WTC11 (cell line): Measurements from ENCODE around the gene NTMT1. TPM values are rescaled to one million over a fixed set of nuclear protein-coding genes. Genes with fewer than 3 reads are reported as not detected.

ENCODE experiments used
- ATAC-seq: fragments of 200-7000 bp; cut with Tn5 transposase; 2 replicates; pipeline ENCODE4 v1.10.0; 2021; ENCODE audit warnings: mild to moderate bottlenecking, moderate library complexity
- CTCF ChIA-PET: fragments of 300-600 bp; sonication (Branson Sonifier 250); formaldehyde crosslinking; loops from one replicate; lab custom pipeline; 2021; ENCODE audit warnings: antibody characterized with exemption; lab: Charles Lee
- POLR2A ChIA-PET: fragments of 350-600 bp; sonication (Branson Sonifier 250); formaldehyde crosslinking; loops from one replicate; lab custom pipeline; 2021; ENCODE audit warnings: antibody characterized with exemption; lab: Charles Lee
- DNase-seq: peaks from one replicate; pipeline ENCODE4 v3.0.0; 2021; ENCODE audit warnings: low spot score
- H3K27ac Mint-ChIP-seq: 2 replicates; pipeline ENCODE4 v1.8.0; 2021; ENCODE audit warnings: mixed read lengths
- H3K27me3 Mint-ChIP-seq: 2 replicates; pipeline ENCODE4 v1.8.0; 2021; ENCODE audit warnings: low read depth, mild to moderate bottlenecking, moderate library complexity, mixed read lengths
- H3K36me3 Mint-ChIP-seq: 2 replicates; pipeline ENCODE4 v1.8.0; 2021; ENCODE audit warnings: mixed read lengths
- H3K4me1 Mint-ChIP-seq: 2 replicates; pipeline ENCODE4 v1.8.0; 2022; ENCODE audit warnings: mixed read lengths
- H3K4me3 Mint-ChIP-seq: 2 replicates; pipeline ENCODE4 v1.8.0; 2021; ENCODE audit warnings: mild to moderate bottlenecking, moderate library complexity, mixed read lengths
- H3K9me3 Mint-ChIP-seq: 2 replicates; pipeline ENCODE4 v1.8.0; 2021; ENCODE audit warnings: mixed read lengths
- ARID4B ChIP-seq: sonication (generic); formaldehyde crosslinking; IDR thresholded peaks from 2 replicates; pipeline ENCODE4 v1.8.0; 2023; ENCODE audit warnings: missing genetic modification reagents, mild to moderate bottlenecking, borderline replicate concordance
- ATF6 ChIP-seq: sonication (generic); formaldehyde crosslinking; IDR thresholded peaks from 2 replicates; pipeline ENCODE4 v1.8.1; 2023; ENCODE audit warnings: mild to moderate bottlenecking, missing genetic modification reagents
- E2F4 ChIP-seq: sonication (generic); formaldehyde crosslinking; IDR thresholded peaks from 2 replicates; pipeline ENCODE4 v1.8.1; 2022; ENCODE audit warnings: low read depth, mild to moderate bottlenecking, moderate library complexity, missing genetic modification reagents, borderline replicate concordance
- ELF4 ChIP-seq: sonication (generic); formaldehyde crosslinking; IDR thresholded peaks from 2 replicates; pipeline ENCODE4 v1.8.1; 2022; ENCODE audit warnings: low read depth, mild to moderate bottlenecking, moderate library complexity, missing genetic modification reagents
- EMX1 ChIP-seq: fragments of 250-450 bp; sonication (Bioruptor Pico); IDR thresholded peaks from 2 replicates; pipeline ENCODE4 v1.8.0; 2021; ENCODE audit warnings: mild to moderate bottlenecking
- FOXJ3 ChIP-seq: sonication (generic); formaldehyde crosslinking; IDR thresholded peaks from 2 replicates; pipeline ENCODE4 v1.9.0; 2021; ENCODE audit warnings: missing genetic modification reagents, mild to moderate bottlenecking, borderline replicate concordance
- FOXP1 ChIP-seq: sonication (generic); formaldehyde crosslinking; IDR thresholded peaks from 2 replicates; pipeline ENCODE4 v1.8.0; 2022; ENCODE audit warnings: missing genetic modification reagents, mild to moderate bottlenecking, moderate library complexity, borderline replicate concordance
- GTF2I ChIP-seq: fragments of 250-450 bp; sonication (Bioruptor Pico); conservative IDR thresholded peaks from 2 replicates; pipeline ENCODE4 v1.4.0; 2021; ENCODE audit warnings: mild to moderate bottlenecking
- IRF1 ChIP-seq: sonication (generic); formaldehyde crosslinking; IDR thresholded peaks from 2 replicates; pipeline ENCODE4 v1.8.0; 2023; ENCODE audit warnings: missing genetic modification reagents
- IRF2 ChIP-seq: sonication (generic); formaldehyde crosslinking; IDR thresholded peaks from 2 replicates; pipeline ENCODE4 v1.8.0; 2022; ENCODE audit warnings: low read depth, missing genetic modification reagents, borderline replicate concordance
- JUN ChIP-seq: sonication (generic); formaldehyde crosslinking; IDR thresholded peaks from 2 replicates; pipeline ENCODE4 v1.8.0; 2023; ENCODE audit warnings: mild to moderate bottlenecking, missing genetic modification reagents
- NFATC4 ChIP-seq: fragments of 250-450 bp; sonication (Bioruptor Pico); IDR thresholded peaks from 2 replicates; pipeline ENCODE4 v1.9.0; 2021; ENCODE audit warnings: mild to moderate bottlenecking
- OVOL2 ChIP-seq: fragments of 250-450 bp; sonication (Bioruptor Pico); IDR thresholded peaks from 2 replicates; pipeline ENCODE4 v1.9.0; 2021; ENCODE audit warnings: mild to moderate bottlenecking, borderline replicate concordance
- ZNF121 ChIP-seq: sonication (generic); formaldehyde crosslinking; IDR thresholded peaks from 2 replicates; pipeline ENCODE4 v1.8.0; 2023; ENCODE audit warnings: missing genetic modification reagents
- ZNF263 ChIP-seq: sonication (generic); formaldehyde crosslinking; IDR thresholded peaks from 2 replicates; pipeline ENCODE4 v1.8.1; 2022; ENCODE audit warnings: low read depth, mild to moderate bottlenecking, moderate library complexity, missing genetic modification reagents
- ZNF317 ChIP-seq: sonication (generic); formaldehyde crosslinking; IDR thresholded peaks from 2 replicates; pipeline ENCODE4 v1.8.1; 2023; ENCODE audit warnings: low read depth, mild to moderate bottlenecking, moderate library complexity, missing genetic modification reagents, borderline replicate concordance
- total RNA-seq: library from RNA; stranded (reverse); gene quantifications from 3 replicates; pipeline ENCODE4 v1.2.3, GENCODE V29; 2021
- TF ChIP-seq, protein P1 (sequence below): sonication (generic); formaldehyde crosslinking; IDR thresholded peaks from 2 replicates; pipeline ENCODE4 v1.8.1; 2022; ENCODE audit warnings: low read depth, missing genetic modification reagents, borderline replicate concordance
- TF ChIP-seq, protein P2 (sequence below): sonication (generic); formaldehyde crosslinking; IDR thresholded peaks from 2 replicates; pipeline ENCODE4 v1.8.0; 2022; ENCODE audit warnings: mild to moderate bottlenecking, missing genetic modification reagents
- TF ChIP-seq, protein P3 (sequence below): sonication (generic); formaldehyde crosslinking; IDR thresholded peaks from 2 replicates; pipeline ENCODE4 v1.8.1; 2023; ENCODE audit warnings: mild to moderate bottlenecking, missing genetic modification reagents

NTMT1 gene
- total RNA-seq, 1 experiment from 2014 or later, result 71.1 TPM

GRCh38 chr9:129627556-129628440 is 1.8 kb downstream of the NTMT1 start (continued):
- TF ChIP-seq ATF6 (CRISPR knock-in tag), result no peak
- TF ChIP-seq, protein P1, sequence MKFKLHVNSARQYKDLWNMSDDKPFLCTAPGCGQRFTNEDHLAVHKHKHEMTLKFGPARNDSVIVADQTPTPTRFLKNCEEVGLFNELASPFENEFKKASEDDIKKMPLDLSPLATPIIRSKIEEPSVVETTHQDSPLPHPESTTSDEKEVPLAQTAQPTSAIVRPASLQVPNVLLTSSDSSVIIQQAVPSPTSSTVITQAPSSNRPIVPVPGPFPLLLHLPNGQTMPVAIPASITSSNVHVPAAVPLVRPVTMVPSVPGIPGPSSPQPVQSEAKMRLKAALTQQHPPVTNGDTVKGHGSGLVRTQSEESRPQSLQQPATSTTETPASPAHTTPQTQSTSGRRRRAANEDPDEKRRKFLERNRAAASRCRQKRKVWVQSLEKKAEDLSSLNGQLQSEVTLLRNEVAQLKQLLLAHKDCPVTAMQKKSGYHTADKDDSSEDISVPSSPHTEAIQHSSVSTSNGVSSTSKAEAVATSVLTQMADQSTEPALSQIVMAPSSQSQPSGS (CRISPR knock-in tag), result no peak
- TF ChIP-seq IRF1 (CRISPR knock-in tag), result no peak

GRCh38 chr9:129628709-129629108 is 2.7 kb downstream of the NTMT1 start:
- H3K27ac Mint-ChIP-seq, result peak overlapping the region; percentile 63; the same call in 1 of the 2 replicates
- no peaks in the 10 kb centered on the region for H3K9me3 Mint-ChIP-seq
- peaks cover 53% of the 10 kb centered on the region for H3K4me1 Mint-ChIP-seq
- DNase-seq (no peak), ATAC-seq (no peak)
- no peak overlapping the region; the same call in 1 of the 2 replicates for H3K4me3 Mint-ChIP-seq
- TF ChIP-seq FOXP1 (CRISPR knock-in tag) (no peak), ZNF121 (CRISPR knock-in tag) (no peak), E2F4 (CRISPR knock-in tag) (no peak)
- H3K36me3 Mint-ChIP-seq, result peaks cover 21% of the 10 kb centered on the region
- no peaks in the 10 kb centered on the region for H3K27me3 Mint-ChIP-seq
- ChIA-PET POLR2A (no interaction called here), CTCF (interaction anchor here (1.0 to 1.3 kb wide), 3 partner anchors 11 to 497 kb away, joined by 3 to 4 read pairs (median 3); no protein-coding TSS in a partner anchor)

GRCh38 chr9:129629251-129629820 is 3.4 kb downstream of the NTMT1 start:
- POLR2A ChIA-PET, result no interaction called here
- H3K27me3 Mint-ChIP-seq, result no peaks in the 10 kb centered on the region
- no peak for DNase-seq
- ATAC-seq, result no peak
- no peaks in the 10 kb centered on the region for H3K9me3 Mint-ChIP-seq
- CTCF ChIA-PET, result interaction anchor here (1.0 to 2.2 kb wide), 5 partner anchors 10 to 498 kb away, joined by 3 to 6 read pairs (median 3); no protein-coding TSS in a partner anchor
- H3K27ac Mint-ChIP-seq, result peak overlapping the region; percentile 32; the same call in 1 of the 2 replicates
- H3K4me3 Mint-ChIP-seq, result no peak overlapping the region
- H3K36me3 Mint-ChIP-seq, result peaks cover 24% of the 10 kb centered on the region
- peaks cover 51% of the 10 kb centered on the region for H3K4me1 Mint-ChIP-seq
- TF ChIP-seq ELF4 (CRISPR knock-in tag) (no peak), OVOL2 (CRISPR knock-in tag) (no peak), EMX1 (no peak), ZNF263 (CRISPR knock-in tag) (no peak), ARID4B (CRISPR knock-in tag) (no peak), JUN (CRISPR knock-in tag) (no peak), ZNF317 (CRISPR knock-in tag) (no peak), GTF2I (no peak), FOXJ3 (CRISPR knock-in tag) (no peak), IRF2 (no peak), NFATC4 (no peak)
- TF ChIP-seq, protein P2, sequence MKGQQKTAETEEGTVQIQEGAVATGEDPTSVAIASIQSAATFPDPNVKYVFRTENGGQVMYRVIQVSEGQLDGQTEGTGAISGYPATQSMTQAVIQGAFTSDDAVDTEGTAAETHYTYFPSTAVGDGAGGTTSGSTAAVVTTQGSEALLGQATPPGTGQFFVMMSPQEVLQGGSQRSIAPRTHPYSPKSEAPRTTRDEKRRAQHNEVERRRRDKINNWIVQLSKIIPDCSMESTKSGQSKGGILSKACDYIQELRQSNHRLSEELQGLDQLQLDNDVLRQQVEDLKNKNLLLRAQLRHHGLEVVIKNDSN (CRISPR knock-in tag), result no peak
- TF ChIP-seq, protein P3, sequence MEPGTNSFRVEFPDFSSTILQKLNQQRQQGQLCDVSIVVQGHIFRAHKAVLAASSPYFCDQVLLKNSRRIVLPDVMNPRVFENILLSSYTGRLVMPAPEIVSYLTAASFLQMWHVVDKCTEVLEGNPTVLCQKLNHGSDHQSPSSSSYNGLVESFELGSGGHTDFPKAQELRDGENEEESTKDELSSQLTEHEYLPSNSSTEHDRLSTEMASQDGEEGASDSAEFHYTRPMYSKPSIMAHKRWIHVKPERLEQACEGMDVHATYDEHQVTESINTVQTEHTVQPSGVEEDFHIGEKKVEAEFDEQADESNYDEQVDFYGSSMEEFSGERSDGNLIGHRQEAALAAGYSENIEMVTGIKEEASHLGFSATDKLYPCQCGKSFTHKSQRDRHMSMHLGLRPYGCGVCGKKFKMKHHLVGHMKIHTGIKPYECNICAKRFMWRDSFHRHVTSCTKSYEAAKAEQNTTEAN (CRISPR knock-in tag), result no peak
